HG03103 (cell line): ENCODE data around the gene TLE2.

Experiments used
- ATAC-seq: cut with Tn5 transposase; IDR thresholded peaks from one replicate; pipeline ENCODE4 v1.9.1; 2021; ENCODE audit warnings: low read depth; ENCODE audit not compliant: unreplicated experiment

TLE2 gene

GRCh38 chr19:3029065-3029923 lies at the start of gene TLE2:
Gene TLE2 (minus strand): TSS chr19:3029280. CDS start chr19:3028904, 376 bp downstream.
- no peak for ATAC-seq

- no peak for ATAC-seq
These were observed 46.7 kb upstream of the TLE2 start for GRCh38 chr19:3075605-3076431.

DNA sequence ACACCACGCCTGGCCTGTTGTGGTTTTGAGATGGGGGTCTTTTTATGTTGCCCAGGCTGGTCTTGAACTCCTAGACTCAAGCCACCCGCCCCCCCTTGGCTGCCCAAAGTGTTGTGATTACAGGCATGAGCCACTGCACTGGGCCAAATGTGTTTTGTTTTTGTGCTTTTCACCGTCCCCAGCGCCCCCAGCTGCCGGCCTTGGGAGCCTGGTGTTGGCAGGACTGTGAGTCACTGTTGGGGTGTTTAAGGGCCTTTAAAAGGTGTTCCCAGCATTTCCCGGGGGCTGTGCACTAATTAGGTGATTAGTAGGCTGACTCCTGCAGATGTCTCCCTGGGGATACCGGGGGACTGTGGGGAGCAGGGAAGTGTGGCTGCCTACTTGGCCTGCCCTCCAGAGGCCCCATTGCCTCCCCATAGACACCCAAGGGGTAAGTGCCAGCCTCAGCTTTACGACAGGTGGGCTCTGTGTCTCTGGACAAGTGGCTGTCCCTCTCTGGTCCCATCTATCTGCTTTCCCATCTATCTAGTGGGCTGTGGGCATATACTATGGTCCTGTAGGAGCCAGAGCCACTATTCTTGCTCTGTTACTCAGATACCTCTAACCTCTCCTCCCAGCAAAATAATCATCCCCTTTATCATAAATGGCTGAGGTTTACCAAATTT lies 45.0 kb upstream of the TLE2 start:
- no peak for ATAC-seq

GRCh38 chr19:3073159-3073563 lies 44.1 kb upstream of the TLE2 start:
- no peak for ATAC-seq

GRCh38 chr19:3071768-3072167 lies 42.7 kb upstream of the TLE2 start:
- ATAC-seq, result no peak

GRCh38 chr19:3068071-3068470 lies 39.0 kb upstream of the TLE2 start:
- ATAC-seq, result no peak

GRCh38 chr19:3067563-3067962 lies 38.5 kb upstream of the TLE2 start:
- no peak for ATAC-seq

GRCh38 chr19:3066482-3067049 lies 37.5 kb upstream of the TLE2 start:
- ATAC-seq, result no peak

DNA sequence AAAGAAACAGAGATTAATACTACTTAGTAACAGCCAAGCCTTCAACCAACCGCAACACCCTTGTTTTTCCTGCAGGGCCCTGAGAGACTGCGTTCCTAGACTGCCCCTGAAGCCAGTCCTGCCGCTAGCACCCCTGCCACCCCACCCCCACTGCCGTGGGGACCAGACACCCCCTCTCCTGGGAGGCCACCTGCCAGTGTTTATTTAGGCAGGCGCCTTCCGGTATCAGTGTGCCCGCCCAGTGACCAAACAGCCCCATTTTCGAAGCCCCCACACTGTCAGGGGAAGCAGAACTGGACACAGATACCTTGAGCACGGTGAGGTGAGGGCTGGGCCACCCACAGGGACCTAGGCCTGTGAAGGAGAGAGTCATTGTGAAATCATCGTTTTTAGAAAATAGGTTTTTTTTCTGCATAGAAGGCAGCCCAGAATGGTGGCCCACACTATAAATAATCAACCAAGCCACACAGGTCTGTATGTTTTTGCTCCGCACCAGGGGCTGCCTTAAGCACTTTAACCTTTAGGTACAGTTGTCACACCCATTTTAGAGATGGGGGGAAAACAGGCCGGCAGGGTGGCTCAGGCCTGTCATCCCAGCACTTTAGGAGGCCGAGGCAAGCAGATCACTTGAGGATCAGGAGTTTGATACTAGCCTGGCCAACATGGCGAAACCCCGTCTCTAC lies 36.7 kb upstream of the TLE2 start:
- no peak for ATAC-seq

- ATAC-seq, result no peak
These were observed 34.9 kb upstream of the TLE2 start for GRCh38 chr19:3064011-3064330.

DNA sequence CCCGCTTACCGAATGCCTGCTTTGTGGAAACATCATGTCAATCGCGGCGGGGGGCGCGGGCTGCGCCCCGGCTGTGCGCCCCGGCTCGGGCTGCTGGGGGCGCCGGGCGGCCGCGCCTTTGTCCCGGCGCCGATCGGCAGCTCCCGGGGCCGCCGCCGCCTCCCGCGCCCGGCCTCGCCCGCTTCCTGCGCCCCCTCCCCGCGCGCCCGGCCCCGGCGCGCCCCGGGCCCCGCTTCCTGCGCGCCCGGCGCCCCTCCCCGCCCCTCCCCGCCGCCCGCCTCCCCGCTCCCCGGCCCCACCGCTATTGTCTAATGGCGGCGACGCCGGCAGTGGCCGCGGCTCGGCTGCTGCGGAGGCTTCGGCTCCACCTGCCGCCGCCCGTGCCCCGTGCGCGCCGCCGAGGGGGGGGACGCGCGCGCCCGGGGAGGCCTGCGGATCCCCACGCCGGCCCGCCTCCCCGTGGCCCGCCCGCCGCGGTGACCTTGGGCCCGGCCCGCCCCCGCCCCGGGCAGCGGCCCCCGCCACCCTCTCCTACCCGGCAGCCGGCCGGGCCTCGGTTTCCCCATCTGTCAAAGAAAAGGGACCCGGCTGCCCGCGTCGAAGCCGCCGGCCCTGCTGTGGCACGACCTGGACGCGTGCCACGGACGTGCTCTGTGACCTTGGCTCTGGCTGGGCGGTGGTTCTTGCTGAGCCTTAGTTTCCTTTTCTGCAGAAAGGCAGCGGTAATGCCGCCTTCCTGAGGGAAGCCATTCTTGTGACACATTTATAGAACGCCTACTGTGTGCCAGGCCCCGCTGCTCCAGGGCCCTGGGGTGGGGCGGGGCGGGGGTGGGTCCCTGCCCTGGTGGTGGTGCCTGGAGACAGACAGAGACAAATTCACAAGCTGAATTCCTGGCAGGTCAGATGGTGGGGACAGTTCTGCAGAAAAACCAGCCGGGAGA lies 33.4 kb upstream of the TLE2 start, which contains the start of gene TLE5:
Gene TLE5 (minus strand): TSS at position 331 of the 941 bp plus-strand sequence. CDS start 295 bp downstream, at position 36.
- no peak for ATAC-seq

DNA sequence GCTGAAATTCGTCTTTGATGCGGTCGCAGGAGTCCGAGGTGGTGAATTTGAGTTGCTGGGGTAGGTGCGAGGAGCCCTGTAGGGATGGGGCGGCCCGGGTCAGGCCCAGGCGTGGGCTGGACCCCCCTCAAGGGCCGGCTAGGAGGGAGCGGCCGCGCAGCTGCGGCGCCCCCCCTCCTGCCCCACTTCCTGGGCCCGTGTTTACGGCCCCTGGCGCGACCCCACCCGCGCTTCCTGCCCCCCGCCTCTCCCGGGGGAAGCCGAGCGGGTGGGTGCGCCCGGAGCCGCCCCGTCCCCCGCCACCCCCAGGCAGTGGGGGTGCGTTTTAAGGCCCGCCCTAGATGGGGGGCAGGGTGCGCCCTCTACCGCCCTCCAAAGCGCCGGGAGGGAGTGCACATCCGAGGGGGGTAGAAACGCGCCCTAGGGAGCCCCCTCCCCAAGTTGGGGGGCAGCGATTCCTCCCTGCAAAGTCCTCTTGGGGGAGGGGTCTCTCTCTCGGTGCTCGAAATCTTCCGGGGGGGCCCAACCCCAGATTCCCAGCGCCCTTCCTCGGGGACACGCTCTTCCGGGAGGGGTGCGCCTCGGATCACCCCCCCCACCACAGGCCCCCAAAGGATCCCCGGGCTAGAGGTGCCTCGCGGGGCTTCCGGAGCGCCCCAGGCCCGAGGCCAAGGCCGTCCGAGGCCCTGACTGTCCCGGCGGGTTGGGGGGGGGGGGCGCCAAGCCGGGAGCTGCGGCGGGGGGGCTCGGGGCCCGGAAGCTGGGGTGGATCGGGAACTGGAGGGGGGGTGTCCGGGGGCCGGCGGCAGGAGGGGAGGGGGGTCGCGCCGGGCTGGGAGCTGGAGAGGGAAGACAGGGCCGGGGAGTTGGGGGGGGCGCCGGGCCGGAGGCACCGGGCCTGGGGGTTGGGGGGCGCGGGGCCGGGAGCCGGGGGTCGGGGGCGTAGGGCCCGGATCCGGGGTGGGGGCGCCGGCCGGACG lies 32.4 kb upstream of the TLE2 start:
- ATAC-seq, result no peak

- no peak for ATAC-seq
These were observed 31.7 kb upstream of the TLE2 start for GRCh38 chr19:3060857-3061181.

GRCh38 chr19:3059653-3060052 lies 30.6 kb upstream of the TLE2 start:
- no peak for ATAC-seq

DNA sequence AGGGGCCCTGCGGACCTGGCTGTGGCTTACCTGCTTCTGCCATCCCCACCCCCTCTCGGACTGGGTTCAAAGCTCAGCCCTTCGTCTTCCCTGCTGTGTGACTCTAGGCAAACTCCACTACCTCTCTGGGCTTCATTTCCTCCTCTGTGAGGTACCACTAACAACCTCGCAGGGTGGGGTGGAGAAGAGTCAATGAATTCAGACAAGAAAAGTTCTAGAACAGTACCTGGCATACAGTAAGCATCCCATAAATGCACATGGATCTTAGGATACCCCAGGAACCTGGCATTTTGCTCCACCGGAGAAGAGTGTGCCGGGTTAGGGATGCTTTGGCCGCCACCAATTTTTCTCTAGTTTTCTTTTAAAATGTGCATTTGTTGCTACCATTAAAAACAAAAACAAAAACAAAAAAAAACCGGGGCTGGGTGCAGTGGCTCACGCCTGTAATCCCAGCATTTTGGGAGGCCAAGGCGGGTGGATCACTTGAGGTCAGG lies 29.8 kb upstream of the TLE2 start:
- ATAC-seq, result no peak

DNA sequence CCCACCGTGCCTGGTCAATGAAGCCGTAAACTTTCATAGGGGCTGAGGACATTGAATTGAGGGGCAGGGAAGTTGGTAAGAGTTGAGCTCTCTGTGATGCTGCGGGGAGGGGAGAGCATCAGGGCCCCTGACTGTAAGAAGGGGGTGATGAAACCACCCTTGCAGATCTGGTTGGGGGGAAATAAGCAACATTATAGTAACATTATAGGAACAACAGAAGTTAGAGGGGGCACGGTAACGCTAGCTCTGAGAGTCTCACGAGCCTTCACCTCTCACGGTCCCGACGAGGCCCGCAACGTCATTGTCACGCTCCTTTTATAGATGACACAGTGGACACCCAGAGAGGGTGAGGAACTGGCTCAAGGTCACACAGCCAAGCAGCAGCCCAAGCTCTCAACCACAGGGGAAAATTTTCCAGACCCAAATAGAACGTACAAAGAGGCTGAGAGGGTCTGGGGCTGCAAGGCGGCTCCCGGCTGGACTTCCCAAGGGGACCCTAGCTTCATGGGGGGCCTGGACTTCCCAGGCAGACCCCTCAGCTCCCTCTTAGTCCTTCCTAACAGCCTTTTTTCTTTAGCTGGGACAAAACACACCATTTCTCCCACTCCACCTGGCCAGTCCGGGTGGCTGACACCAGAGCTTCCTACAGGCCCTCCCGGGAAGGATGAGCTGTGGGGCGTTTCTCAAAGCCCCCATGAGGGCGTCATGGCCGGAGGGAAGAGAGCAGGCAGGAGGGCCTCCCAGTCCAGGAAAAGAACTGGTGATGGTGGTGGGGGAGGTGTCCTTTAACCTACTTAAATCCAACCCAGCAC lies 29.1 kb upstream of the TLE2 start:
- no peak for ATAC-seq

- ATAC-seq, result no peak
These were observed 28.2 kb upstream of the TLE2 start for GRCh38 chr19:3057275-3057714.
